ENCODE measurements around the gene ZBTB40.

ZBTB40 gene

GRCh38 chr1:22562584-22563583 lies 111.2 kb downstream of the ZBTB40 start, which contains the start of gene EPHA8:
Gene EPHA8 (plus strand): TSS chr1:22563489. CDS start chr1:22563636, 147 bp downstream.
- DNase-seq = no peak

GRCh38 chr1:22563671-22564602 lies 112.3 kb downstream of the ZBTB40 start:
- no peak for DNase-seq

GRCh38 chr1:22566161-22566560 lies 114.5 kb downstream of the ZBTB40 start:
- DNase-seq = no peak

- DNase-seq = no peak
Observed at GRCh38 chr1:22567197-22567596, 115.5 kb downstream of the ZBTB40 start.

- DNase-seq = no peak
Observed at GRCh38 chr1:22567994-22568393, 116.3 kb downstream of the ZBTB40 start.

GRCh38 chr1:22569269-22569668 lies 117.6 kb downstream of the ZBTB40 start:
- no peak for DNase-seq

GRCh38 chr1:22570140-22570909 lies 118.7 kb downstream of the ZBTB40 start:
- no peak for DNase-seq

- DNase-seq = no peak
Observed at GRCh38 chr1:22572818-22573217, 121.2 kb downstream of the ZBTB40 start.

- no peak for DNase-seq
Observed at GRCh38 chr1:22573237-22573636, 121.6 kb downstream of the ZBTB40 start.

GRCh38 chr1:22575532-22576149 lies 124.0 kb downstream of the ZBTB40 start:
- no peak for DNase-seq

- DNase-seq = no peak
Observed at GRCh38 chr1:22576150-22576544, 124.5 kb downstream of the ZBTB40 start.

GRCh38 chr1:22576617-22577016 lies 125.0 kb downstream of the ZBTB40 start:
- no peak for DNase-seq

- DNase-seq = no peak
Observed at GRCh38 chr1:22578732-22579361, 127.2 kb downstream of the ZBTB40 start.

GRCh38 chr1:22579541-22580155 lies 128.0 kb downstream of the ZBTB40 start:
- no peak for DNase-seq

Measured in stimulated activated CD4-positive, alpha-beta T cell treated with anti-CD3 and anti-CD28 coated beads, Interleukin-12 subunit alpha, Interleukin-12 subunit beta, amount 100 ng/mL, for 4 hours (primary cell).